IMR-90 (cell line): ENCODE measurements around the gene RAB5B. TPM values are rescaled to one million over a fixed set of nuclear protein-coding genes. Genes with fewer than 3 reads are reported as not detected.
"Not testable (repeated sequence)": the region's sequence is repeated elsewhere in the genome, so short reads cannot be mapped to it uniquely, and the experiment has no call there.

Source experiments
- ATAC-seq: fragments of 200-7000 bp; cut with Tn5 transposase; 2 replicates; pipeline ENCODE4 v1.9.1; 2020; ENCODE audit warnings: low read depth, mild to moderate bottlenecking, moderate library complexity
- BruUV-seq: library from RNA; stranded (reverse); fragments of 400-500 nt; replicated peaks from 2 replicates; lab custom pipeline; 2021; lab: Mats Ljungman, UMichigan
- CTCF ChIA-PET: fragments of 300-600 bp; formaldehyde crosslinking; extraction: SDS; loops from one replicate; lab custom pipeline; 2021; ENCODE audit warnings: antibody characterized with exemption; lab: Yijun Ruan, JAX
- POLR2A ChIA-PET: fragments of 300-600 bp; sonication (Branson Sonifier 250); formaldehyde crosslinking; loops from one replicate; lab custom pipeline; 2022; ENCODE audit warnings: antibody characterized with exemption; ENCODE audit not compliant: unreplicated experiment; lab: Charles Lee
- DNase-seq: peaks from one replicate; pipeline ENCODE4 v3.0.0; 2013
- H2AFZ ChIP-seq: replicated peaks from 2 replicates; pipeline ENCODE3; 2013; ENCODE audit warnings: low read length, mild to moderate bottlenecking; ENCODE audit not compliant: poor library complexity
- H2AK5ac ChIP-seq: 2 replicates; pipeline ENCODE4 v1.6.1; 2013; ENCODE audit warnings: low read depth, low read length, inconsistent platforms
- H2AK9ac ChIP-seq: replicated peaks from 2 replicates; pipeline ENCODE3; 2013; ENCODE audit warnings: mild to moderate bottlenecking, low read depth, low read length, moderate library complexity; ENCODE audit not compliant: poor library complexity
- H2BK120ac ChIP-seq: 2 replicates; pipeline ENCODE4 v1.6.1; 2013; ENCODE audit warnings: low read depth, low read length, inconsistent platforms
- H2BK15ac ChIP-seq: 3 replicates; pipeline ENCODE4 v1.6.1; 2013; ENCODE audit warnings: low read depth, low read length, inconsistent platforms
- H2BK20ac ChIP-seq: 2 replicates; pipeline ENCODE4 v1.6.1; 2013; ENCODE audit warnings: low read depth, mild to moderate bottlenecking, inconsistent platforms, low read length, moderate library complexity
- H2BK5ac ChIP-seq: 2 replicates; pipeline ENCODE4 v1.6.1; 2013; ENCODE audit warnings: mild to moderate bottlenecking, low read depth, low read length, inconsistent platforms; ENCODE audit not compliant: poor library complexity, severe bottlenecking
- H3K14ac ChIP-seq: replicated peaks from 2 replicates; pipeline ENCODE4 v1.6.1; 2013; ENCODE audit warnings: low read depth, low read length, inconsistent platforms
- H3K18ac ChIP-seq: 2 replicates; pipeline ENCODE4 v1.6.1; 2013; ENCODE audit warnings: low read depth, low read length, control low read depth
- H3K23ac ChIP-seq: 2 replicates; pipeline ENCODE4 v1.6.1; 2013; ENCODE audit warnings: low read depth, low read length, inconsistent platforms
- H3K27ac ChIP-seq: 2 replicates; pipeline ENCODE4 v1.5.1; 2013; ENCODE audit warnings: mild to moderate bottlenecking, control low read depth, low read length; ENCODE audit not compliant: insufficient read depth
- H3K27me3 ChIP-seq: 2 replicates; pipeline ENCODE4 v1.6.1; 2013; ENCODE audit warnings: low read length; ENCODE audit not compliant: control insufficient read depth, insufficient read depth
- H3K36me3 ChIP-seq: 2 replicates; pipeline ENCODE4 v1.6.1; 2013; ENCODE audit warnings: low read length, mixed read lengths; ENCODE audit not compliant: control insufficient read depth, insufficient read depth
- H3K4ac ChIP-seq: 2 replicates; pipeline ENCODE4 v1.6.1; 2013; ENCODE audit warnings: low read depth, low read length, inconsistent platforms
- H3K4me1 ChIP-seq: 2 replicates; pipeline ENCODE4 v1.6.1; 2013; ENCODE audit warnings: low read length, mixed read lengths; ENCODE audit not compliant: control insufficient read depth, insufficient read depth
- H3K4me2 ChIP-seq: 2 replicates; pipeline ENCODE4 v1.6.1; 2013; ENCODE audit warnings: low read depth, mild to moderate bottlenecking, control low read depth, low read length, moderate library complexity
- H3K4me3 ChIP-seq: 2 replicates; pipeline ENCODE4 v1.5.1; 2013; ENCODE audit warnings: low read depth, mild to moderate bottlenecking, control low read depth, low read length, moderate library complexity; ENCODE audit not compliant: insufficient read depth
- H3K56ac ChIP-seq: 2 replicates; pipeline ENCODE4 v1.6.1; 2013; ENCODE audit warnings: low read length, inconsistent platforms; ENCODE audit not compliant: insufficient read depth; ENCODE audit errors: extremely low read depth
- H3K79me1 ChIP-seq, 2 experiments: 2 replicates each; pipeline ENCODE4 v1.6.1; 2013; ENCODE audit warnings: low read length in 2 of 2, inconsistent platforms in 1 of 2, low read depth in 1 of 2
- H3K9ac ChIP-seq: 2 replicates; pipeline ENCODE4 v1.6.1; 2013; ENCODE audit warnings: low read depth, low read length, control low read depth
- H3K9me1 ChIP-seq: 2 replicates; pipeline ENCODE4 v1.6.1; 2013; ENCODE audit warnings: low read length, inconsistent platforms; ENCODE audit not compliant: insufficient read depth
- H3K9me3 ChIP-seq: 2 replicates; pipeline ENCODE4 v1.6.1; 2013; ENCODE audit warnings: low read length; ENCODE audit not compliant: control insufficient read depth, insufficient read depth
- H4K20me1 ChIP-seq: 2 replicates; pipeline ENCODE4 v1.6.1; 2013; ENCODE audit warnings: low read length, inconsistent platforms; ENCODE audit not compliant: insufficient read depth
- H4K5ac ChIP-seq: 2 replicates; pipeline ENCODE4 v1.6.1; 2013; ENCODE audit warnings: mild to moderate bottlenecking, low read depth, low read length, control low read depth
- H4K8ac ChIP-seq, 2 experiments: 2 replicates each; pipeline ENCODE4 v1.6.1; 2013; ENCODE audit warnings: low read depth in 2 of 2, low read length in 2 of 2, control low read depth in 1 of 2, inconsistent platforms in 1 of 2
- H4K91ac ChIP-seq: 2 replicates; pipeline ENCODE4 v1.6.1; 2013; ENCODE audit warnings: low read depth, low read length, inconsistent platforms; ENCODE audit not compliant: insufficient read depth
- MAFK ChIP-seq: IDR thresholded peaks from 2 replicates; pipeline ENCODE4 v1.6.1; 2012; ENCODE audit warnings: low read depth, low read length, improper control_type of control experiment
- MXI1 ChIP-seq: IDR thresholded peaks from 2 replicates; pipeline ENCODE4 v1.6.1; 2012; ENCODE audit warnings: low read depth, mild to moderate bottlenecking, low read length, moderate library complexity, borderline replicate concordance
- RCOR1 ChIP-seq: IDR thresholded peaks from 2 replicates; pipeline ENCODE4 v1.6.1; 2012; ENCODE audit warnings: mild to moderate bottlenecking, low read length, improper control_type of control experiment; ENCODE audit not compliant: insufficient replicate concordance
- WGBS, 2 experiments: methylation state at CpG; one replicate each; pipeline versions ENCODE4 v1.1.5 to v1.1.7; 2013; ENCODE audit warnings: missing lambda C conversion rate in 2 of 2; ENCODE audit not compliant: insufficient read length in 1 of 2; ENCODE audit errors: extremely low coverage in 2 of 2; 5-methylcytosine and 5-hydroxymethylcytosine counted together
- dilution Hi-C: fragments of 300-500 bp; cut with HindIII; formaldehyde crosslinking; loops from one replicate; pipeline ENCODE4 v1.14.3; 2018; ENCODE audit warnings: low sequenced_read_pairs; ENCODE audit not compliant: unreplicated experiment
- in situ Hi-C: fragments of 300-500 bp; cut with MboI; formaldehyde crosslinking; loops from 3 replicates; pipeline ENCODE4 v1.14.3; 2019; ENCODE audit warnings: low sequenced_read_pairs, inconsistent platforms, mixed read lengths
- intact Hi-C: fragments of 100-400 bp; cut with micrococcal nuclease; formaldehyde crosslinking; loops from 2 replicates; pipeline ENCODE4 v1.10.0; 2022
- polyA plus RNA-seq, 3 experiments: library from polyadenylated mRNA; depleted of rRNA; stranded (reverse); fragments of >200 nt; gene quantifications; 2 replicates each; pipeline ENCODE4 v1.2.3, GENCODE V29; 2012; ENCODE audit warnings: low replicate concordance in 1 of 3
- total RNA-seq: library from RNA; depleted of rRNA; stranded (reverse); fragments of >200 nt; gene quantifications from 2 replicates; pipeline ENCODE4 v1.2.3, GENCODE V29; 2012

RAB5B gene
- total and polyA plus RNA-seq, 2 of the 4 experiments (the other 2 are of a cell fraction), result 56.5 to 99.2 TPM

DNA sequence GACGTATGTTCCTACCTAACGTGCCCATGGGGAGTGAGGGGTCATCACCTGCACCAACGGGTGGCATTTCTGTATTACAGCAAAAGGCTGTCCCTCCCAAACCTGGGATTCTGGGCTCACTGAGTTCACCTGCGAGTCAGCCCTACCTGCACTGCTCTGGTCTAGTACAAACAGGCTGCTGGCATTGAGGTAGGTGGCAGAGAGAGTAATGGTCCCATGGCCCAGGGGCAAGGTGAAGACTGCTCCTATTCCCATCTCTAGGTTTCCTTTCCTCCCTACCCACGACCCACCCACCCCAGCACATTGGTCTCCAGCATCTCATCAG lies 23.6 kb downstream of the RAB5B start:
- Histone ChIP-seq H2AK5ac (peak overlapping the region; percentile 46), H3K27ac (peak overlapping the region; percentile 66), H3K27me3 (no peaks in the 10 kb centered on the region), H4K5ac (peak overlapping the region; percentile 72), H3K4me3 (peak overlapping the region; percentile 68), H2BK5ac (peak overlapping the region; percentile 58), H3K56ac (peak overlapping the region; percentile 60), H3K18ac (peak overlapping the region; percentile 43), H2BK15ac (peak overlapping the region; percentile 23; the same call in 1 of the 3 replicates), H3K4ac (peak overlapping the region; percentile 88), H2BK20ac (no peak overlapping the region), H3K23ac (peak overlapping the region; percentile 94), H4K91ac (peak overlapping the region; percentile 76), H3K4me1 (peaks cover 4% of the 10 kb centered on the region), H2BK120ac (peak overlapping the region; percentile 4; the same call in 1 of the 2 replicates), H4K8ac (peak overlapping the region; percentile 48 to 95), H3K14ac (peak overlapping the region; percentile 96), H3K36me3 (peaks cover 13% of the 10 kb centered on the region), H2AFZ (peak overlapping the region; percentile 97), H3K79me1 (peaks cover 5 to 16% of the 10 kb centered on the region in 2 experiments), H3K4me2 (peak overlapping the region; percentile 92), H4K20me1 (no peaks in the 10 kb centered on the region; the same call in 1 of the 2 replicates), H2AK9ac (peak overlapping the region; percentile 84), H3K9ac (peak overlapping the region; percentile 83), H3K9me1 (peaks cover 5% of the 10 kb centered on the region; the same call in 1 of the 2 replicates), H3K9me3 (no peaks in the 10 kb centered on the region)
- 0% methylated on average over 1 of the region's 5 CpGs; no CpG with 5 or more reads in 1 of the 2 experiments for WGBS, 2 experiments
- CTCF ChIA-PET, result interaction anchor here (0.6 to 1.5 kb wide), 2 partner anchors 32 to 43 kb away, joined by 3 to 11 read pairs; no protein-coding TSS in a partner anchor
- POLR2A ChIA-PET, result no interaction called here
- in situ Hi-C loops (loop anchor here (5.0 kb wide), 1 partner anchor 40 kb away; no protein-coding TSS in a partner anchor), dilution Hi-C loops (no loop called here), intact Hi-C loops (loop anchor here (10.0 kb wide), 1 partner anchor 107 kb away; the partner anchor contains the start of gene PA2G4)
- TF ChIP-seq RCOR1 (no peak), MAFK (no peak), MXI1 (no peak)
- no TSS peak for BruUV-seq
- DNase-seq (no peak), ATAC-seq (peak; percentile 2; the same call in 1 of the 2 replicates)

- H3K9me3 ChIP-seq, H3K4ac ChIP-seq, POLR2A ChIA-PET, H3K4me3 ChIP-seq, H2AFZ ChIP-seq, H2BK15ac ChIP-seq, H3K18ac ChIP-seq, H4K5ac ChIP-seq, H3K27ac ChIP-seq, DNase-seq, H2BK120ac ChIP-seq, H4K91ac ChIP-seq, H2BK20ac ChIP-seq, dilution Hi-C loops, H2AK5ac ChIP-seq, H3K27me3 ChIP-seq, H4K20me1 ChIP-seq, H3K14ac ChIP-seq, BruUV-seq, H3K23ac ChIP-seq, H3K9me1 ChIP-seq, H3K56ac ChIP-seq, H2BK5ac ChIP-seq, ATAC-seq, H3K9ac ChIP-seq, H3K4me2 ChIP-seq, CTCF ChIA-PET, H3K4me1 ChIP-seq, H2AK9ac ChIP-seq, H4K8ac ChIP-seq: not testable (repeated sequence)
- Histone ChIP-seq H3K79me1 (peaks cover 5 to 16% of the 10 kb centered on the region in 2 experiments), H3K36me3 (peaks cover 16% of the 10 kb centered on the region)
- in situ Hi-C loops (loop anchor here (5.0 kb wide), 1 partner anchor 38 kb away; no protein-coding TSS in a partner anchor), intact Hi-C loops (loop anchor here (10.0 kb wide), 1 partner anchor 105 kb away; the partner anchor contains the start of gene PA2G4)
- WGBS, 2 experiments, result no CpG with 5 or more reads among the region's 6 CpGs
Measured at GRCh38 chr12:55999522-55999921, 25.6 kb downstream of the RAB5B start.
